ENCODE results near the gene CFAP47. TPM values are rescaled to one million over a fixed set of nuclear protein-coding genes. Genes with fewer than 3 reads are reported as not detected.

The CFAP47 gene
- total RNA-seq, 1 donor from 2014 or later, result 0.08 TPM

DNA sequence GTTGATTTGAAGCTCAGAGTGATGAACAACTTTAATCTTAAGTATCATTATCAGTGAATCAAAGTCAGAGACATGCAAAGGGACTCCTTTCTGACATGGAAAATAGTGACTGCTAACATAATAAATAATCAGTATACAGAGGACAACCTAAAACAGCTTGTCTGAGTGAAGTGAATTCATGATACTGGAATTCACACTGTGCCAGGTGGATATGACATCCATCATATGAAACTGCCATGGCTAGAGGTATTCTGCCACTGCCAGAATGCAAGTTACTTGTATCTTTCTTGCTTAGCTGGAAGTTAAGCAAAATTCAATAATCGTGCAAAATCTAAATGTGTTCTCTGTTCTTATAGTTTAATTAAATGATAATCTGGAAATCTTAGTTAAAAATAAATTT, 429.0 kb downstream of the CFAP47 start:
- H3K4me3 ChIP-seq (ENCODE audit: low read depth, low read length), result no peak overlapping the region
- DNase-seq (ENCODE audit: low read depth), result no peak
- H3K27me3 ChIP-seq (ENCODE audit: control insufficient read depth, insufficient read depth, low read length), result no peaks in the 10 kb centered on the region
- H3K36me3 ChIP-seq (ENCODE audit: control insufficient read depth, insufficient read depth, low read length), result no peaks in the 10 kb centered on the region
- no peak for TF ChIP-seq CTCF (IDR thresholded peaks at IDR 0.05; ENCODE audit: insufficient read depth, low read length, poor library complexity, severe bottlenecking)

GRCh38 chrX:36357855-36358254, 438.3 kb downstream of the CFAP47 start:
- no peak for DNase-seq (ENCODE audit: low read depth)
- H3K27me3 ChIP-seq (ENCODE audit: control insufficient read depth, insufficient read depth, low read length), result no peaks in the 10 kb centered on the region
- TF ChIP-seq CTCF (IDR thresholded peaks at IDR 0.05; ENCODE audit: insufficient read depth, low read length, poor library complexity, severe bottlenecking), result no peak
- H3K36me3 ChIP-seq (ENCODE audit: control insufficient read depth, insufficient read depth, low read length), result no peaks in the 10 kb centered on the region
- H3K4me3 ChIP-seq (ENCODE audit: low read depth, low read length), result no peak overlapping the region

DNA sequence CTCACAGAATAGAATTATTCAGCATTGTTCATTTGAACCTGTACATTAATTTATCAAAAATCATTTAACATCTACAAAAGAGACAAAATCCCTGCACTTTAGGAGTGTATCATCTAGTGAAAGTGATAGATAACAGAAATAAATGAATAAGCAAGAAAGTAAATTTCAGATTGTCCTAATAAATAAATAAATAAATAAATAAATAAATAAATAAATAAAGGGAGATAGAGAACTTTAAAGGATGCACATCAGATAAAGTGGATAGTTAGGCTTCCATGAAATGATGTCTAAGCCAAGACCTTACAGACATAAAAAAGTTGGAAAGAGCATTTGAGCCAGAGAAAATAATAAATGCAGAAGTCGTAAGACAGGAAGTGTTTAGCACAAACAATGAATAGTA, 444.7 kb downstream of the CFAP47 start:
- DNase-seq (ENCODE audit: low read depth), result no peak
- no peak for TF ChIP-seq CTCF (IDR thresholded peaks at IDR 0.05; ENCODE audit: insufficient read depth, low read length, poor library complexity, severe bottlenecking)
- Histone ChIP-seq H3K36me3 (ENCODE audit: control insufficient read depth, insufficient read depth, low read length) (no peaks in the 10 kb centered on the region), H3K4me3 (ENCODE audit: low read depth, low read length) (no peak overlapping the region), H3K27me3 (ENCODE audit: control insufficient read depth, insufficient read depth, low read length) (no peaks in the 10 kb centered on the region)

DNA sequence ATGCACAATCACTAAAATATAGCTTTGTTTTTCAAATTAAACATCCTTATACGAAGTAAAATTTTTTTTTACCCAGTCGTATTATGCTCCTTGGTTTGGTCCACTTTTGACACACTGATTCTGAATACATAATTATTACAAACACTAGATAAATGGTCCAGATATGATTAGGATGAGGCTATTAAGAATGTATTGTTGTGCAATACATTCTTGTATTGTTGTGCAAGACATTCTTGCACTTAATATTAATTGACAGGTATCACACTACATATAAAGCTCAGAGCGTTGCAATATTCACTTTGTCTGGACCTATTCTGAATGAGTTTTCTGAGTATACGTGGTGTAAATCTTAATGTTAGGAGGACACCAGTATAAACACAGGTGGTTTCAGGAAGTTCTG, 464.0 kb downstream of the CFAP47 start:
- no peak for TF ChIP-seq CTCF (IDR thresholded peaks at IDR 0.05; ENCODE audit: insufficient read depth, low read length, poor library complexity, severe bottlenecking)
- no peak overlapping the region for H3K4me3 ChIP-seq (ENCODE audit: low read depth, low read length)
- H3K27me3 ChIP-seq (ENCODE audit: control insufficient read depth, insufficient read depth, low read length), result no peaks in the 10 kb centered on the region
- no peaks in the 10 kb centered on the region for H3K36me3 ChIP-seq (ENCODE audit: control insufficient read depth, insufficient read depth, low read length)
- DNase-seq (ENCODE audit: low read depth), result no peak

GRCh38 chrX:36388901-36389300, 469.4 kb downstream of the CFAP47 start:
- no peak for DNase-seq (ENCODE audit: low read depth)
- Histone ChIP-seq H3K4me3 (ENCODE audit: low read depth, low read length) (no peak overlapping the region), H3K36me3 (ENCODE audit: control insufficient read depth, insufficient read depth, low read length) (no peaks in the 10 kb centered on the region), H3K27me3 (ENCODE audit: control insufficient read depth, insufficient read depth, low read length) (no peaks in the 10 kb centered on the region)
- no peak for TF ChIP-seq CTCF (IDR thresholded peaks at IDR 0.05; ENCODE audit: insufficient read depth, low read length, poor library complexity, severe bottlenecking)

DNA sequence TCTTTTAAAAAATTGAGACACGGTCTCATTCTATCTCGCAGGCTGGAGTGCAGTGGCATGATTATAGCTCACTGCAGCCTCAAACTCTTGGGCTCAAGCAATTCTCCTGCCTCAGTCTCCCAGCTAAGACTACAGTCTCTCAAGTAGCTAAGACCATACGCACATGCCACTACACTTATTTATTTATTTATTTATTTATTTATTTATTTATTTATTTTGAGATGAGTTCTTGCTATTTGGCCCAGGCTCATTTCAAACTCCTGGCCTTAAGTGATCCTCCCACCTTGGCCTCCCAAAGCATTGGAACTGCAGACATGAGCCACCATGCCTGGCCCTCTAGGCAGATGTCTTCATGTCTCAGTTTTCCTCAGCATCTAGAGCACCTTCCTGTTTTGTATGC, 482.2 kb downstream of the CFAP47 start:
- no peak overlapping the region for H3K4me3 ChIP-seq (ENCODE audit: low read depth, low read length)
- no peak for TF ChIP-seq CTCF (IDR thresholded peaks at IDR 0.05; ENCODE audit: insufficient read depth, low read length, poor library complexity, severe bottlenecking)
- no peak for DNase-seq (ENCODE audit: low read depth)
- no peaks in the 10 kb centered on the region for H3K27me3 ChIP-seq (ENCODE audit: control insufficient read depth, insufficient read depth, low read length)
- no peaks in the 10 kb centered on the region for H3K36me3 ChIP-seq (ENCODE audit: control insufficient read depth, insufficient read depth, low read length)

Data from kidney epithelial cell (primary cell).